Measurements from ENCODE around the gene CEP19. TPM values are rescaled to one million over a fixed set of nuclear protein-coding genes. Genes with fewer than 3 reads are reported as not detected.

Gene CEP19
- total RNA-seq, 3 donors from 2014 or later (not counting 1 experiment from before 2014, with no cell fraction given), result 0.92 to 1.8 (median 1.1) TPM

GRCh38 chr3:196712514-196713413 is 714 bp upstream of the CEP19 start:
- Histone ChIP-seq H3K27me3 (ENCODE audit: control insufficient read depth, insufficient read depth, low read length) (no peaks in the 10 kb centered on the region), H3K4me3 (ENCODE audit: low read length) (peak overlapping the region; percentile 94), H3K36me3 (ENCODE audit: control insufficient read depth, insufficient read depth, low read length) (no peaks in the 10 kb centered on the region), H3K9me3 (ENCODE audit: control insufficient read depth, insufficient read depth, low read length) (no peaks in the 10 kb centered on the region), H3K4me1 (ENCODE audit: control insufficient read depth, insufficient read depth, low read length) (peaks cover 19% of the 10 kb centered on the region), H3K27ac (ENCODE audit: low read length) (peak overlapping the region; percentile 99)
- Mint-ChIP-seq H3K4me1 (peaks cover 13 to 19% of the 10 kb centered on the region in 2 donors), H3K36me3 (no peaks in the 10 kb centered on the region), H3K27me3 (ENCODE audit: low read depth in 2 of 2) (no peaks in the 10 kb centered on the region), H3K9me3 (no peaks in the 10 kb centered on the region), H3K27ac (peak overlapping the region; percentile 97 to 99), H3K4me3 (peak overlapping the region; percentile 87)
- TF ChIP-seq, protein P1, sequence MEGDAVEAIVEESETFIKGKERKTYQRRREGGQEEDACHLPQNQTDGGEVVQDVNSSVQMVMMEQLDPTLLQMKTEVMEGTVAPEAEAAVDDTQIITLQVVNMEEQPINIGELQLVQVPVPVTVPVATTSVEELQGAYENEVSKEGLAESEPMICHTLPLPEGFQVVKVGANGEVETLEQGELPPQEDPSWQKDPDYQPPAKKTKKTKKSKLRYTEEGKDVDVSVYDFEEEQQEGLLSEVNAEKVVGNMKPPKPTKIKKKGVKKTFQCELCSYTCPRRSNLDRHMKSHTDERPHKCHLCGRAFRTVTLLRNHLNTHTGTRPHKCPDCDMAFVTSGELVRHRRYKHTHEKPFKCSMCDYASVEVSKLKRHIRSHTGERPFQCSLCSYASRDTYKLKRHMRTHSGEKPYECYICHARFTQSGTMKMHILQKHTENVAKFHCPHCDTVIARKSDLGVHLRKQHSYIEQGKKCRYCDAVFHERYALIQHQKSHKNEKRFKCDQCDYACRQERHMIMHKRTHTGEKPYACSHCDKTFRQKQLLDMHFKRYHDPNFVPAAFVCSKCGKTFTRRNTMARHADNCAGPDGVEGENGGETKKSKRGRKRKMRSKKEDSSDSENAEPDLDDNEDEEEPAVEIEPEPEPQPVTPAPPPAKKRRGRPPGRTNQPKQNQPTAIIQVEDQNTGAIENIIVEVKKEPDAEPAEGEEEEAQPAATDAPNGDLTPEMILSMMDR (IDR thresholded peaks at IDR 0.05), result no peak
- 7% methylated on average over 64 of the region's 64 CpGs for WGBS (ENCODE audit: insufficient coverage)
- DNase-seq (peak in 1 of 2 donors; percentile 84), ATAC-seq (peak; percentile 50 to 71 (median 54))
- intact Hi-C loops (cut with micrococcal nuclease), result loop anchor here (1.0 to 5.0 kb wide), 3 partner anchors 28 to 144 kb away; partner anchors contain the start of genes FBXO45 and WDR53

- H3K27me3 Mint-ChIP-seq (ENCODE audit: low read depth in 2 of 2), result no peaks in the 10 kb centered on the region
- no peak overlapping the region for H3K4me3 Mint-ChIP-seq
- H3K27ac Mint-ChIP-seq, result peak overlapping the region in 1 of 2 donors; percentile 67
- Histone ChIP-seq H3K9me3 (ENCODE audit: control insufficient read depth, insufficient read depth, low read length) (no peaks in the 10 kb centered on the region), H3K4me1 (ENCODE audit: control insufficient read depth, insufficient read depth, low read length) (peaks cover 17% of the 10 kb centered on the region), H3K4me3 (ENCODE audit: low read length) (no peak overlapping the region), H3K36me3 (ENCODE audit: control insufficient read depth, insufficient read depth, low read length) (no peaks in the 10 kb centered on the region), H3K27ac (ENCODE audit: low read length) (no peak overlapping the region), H3K27me3 (ENCODE audit: control insufficient read depth, insufficient read depth, low read length) (no peaks in the 10 kb centered on the region)
- H3K36me3 Mint-ChIP-seq, result no peaks in the 10 kb centered on the region
- peaks cover 13 to 17% of the 10 kb centered on the region in 2 donors for H3K4me1 Mint-ChIP-seq
- TF ChIP-seq, protein P1 (IDR thresholded peaks at IDR 0.05), result no peak
- DNase-seq (no peak), ATAC-seq (no peak)
- 96% methylated on average over 7 of the region's 7 CpGs for WGBS (ENCODE audit: insufficient coverage)
- intact Hi-C loops (cut with micrococcal nuclease), result no loop called here
- H3K9me3 Mint-ChIP-seq, result no peaks in the 10 kb centered on the region
These were observed 3.6 kb downstream of the CEP19 start for GRCh38 chr3:196708467-196708866.

- Mint-ChIP-seq H3K36me3 (no peaks in the 10 kb centered on the region), H3K9me3 (no peaks in the 10 kb centered on the region), H3K4me1 (peaks cover 9 to 13% of the 10 kb centered on the region in 2 donors), H3K4me3 (no peak overlapping the region), H3K27ac (peak overlapping the region in 1 of 2 donors; percentile 14), H3K27me3 (ENCODE audit: low read depth in 2 of 2) (no peaks in the 10 kb centered on the region)
- TF ChIP-seq, protein P1 (IDR thresholded peaks at IDR 0.05), result no peak
- Histone ChIP-seq H3K27me3 (ENCODE audit: control insufficient read depth, insufficient read depth, low read length) (no peaks in the 10 kb centered on the region), H3K4me3 (ENCODE audit: low read length) (no peak overlapping the region), H3K4me1 (ENCODE audit: control insufficient read depth, insufficient read depth, low read length) (peaks cover 9% of the 10 kb centered on the region), H3K9me3 (ENCODE audit: control insufficient read depth, insufficient read depth, low read length) (no peaks in the 10 kb centered on the region), H3K36me3 (ENCODE audit: control insufficient read depth, insufficient read depth, low read length) (no peaks in the 10 kb centered on the region), H3K27ac (ENCODE audit: low read length) (no peak overlapping the region)
- 97% methylated on average over 6 of the region's 8 CpGs for WGBS (ENCODE audit: insufficient coverage)
- DNase-seq (no peak), ATAC-seq (no peak)
- intact Hi-C loops (cut with micrococcal nuclease), result no loop called here
These were observed 4.5 kb downstream of the CEP19 start for GRCh38 chr3:196707566-196707965.

Measured in natural killer cell (primary cell).